HEK293 (cell line): ENCODE data around the gene CABP7.
A peak's percentile ranks its signal among the peaks of the same experiment; 100 is the strongest.

Experiments
- GFI1B ChIP-seq: fragments of 450-650 bp; formaldehyde crosslinking; IDR thresholded peaks from 2 replicates; pipeline ENCODE4 v1.5.1; 2016; ENCODE audit warnings: missing biosample characterization, missing genetic modification characterization
- GLIS2 ChIP-seq: fragments of 450-650 bp; formaldehyde crosslinking; IDR thresholded peaks from 2 replicates; pipeline ENCODE4 v1.5.1; 2016; ENCODE audit warnings: missing biosample characterization, missing genetic modification characterization
- HOXC10 ChIP-seq: sonication (generic); formaldehyde crosslinking; IDR thresholded peaks from 2 replicates; pipeline ENCODE4 v1.8.1; 2023; ENCODE audit warnings: mild to moderate bottlenecking, missing genetic modification reagents
- KLF16 ChIP-seq: fragments of 450-650 bp; formaldehyde crosslinking; IDR thresholded peaks from 2 replicates; pipeline ENCODE4 v1.5.1; 2017; ENCODE audit warnings: missing biosample characterization, missing genetic modification characterization
- SCRT2 ChIP-seq: fragments of 450-650 bp; formaldehyde crosslinking; IDR thresholded peaks from 2 replicates; pipeline ENCODE4 v1.5.1; 2016; ENCODE audit warnings: missing biosample characterization, missing genetic modification characterization
- ZBTB1 ChIP-seq: fragments of 450-650 bp; formaldehyde crosslinking; IDR thresholded peaks from 2 replicates; pipeline ENCODE4 v1.5.1; 2016; ENCODE audit warnings: missing biosample characterization, missing genetic modification characterization
- ZBTB44 ChIP-seq: fragments of 450-650 bp; IDR thresholded peaks from 2 replicates; pipeline ENCODE4 v1.5.1; 2018; ENCODE audit warnings: missing biosample characterization, mild to moderate bottlenecking, missing genetic modification characterization
- ZEB2 ChIP-seq: fragments of 450-650 bp; formaldehyde crosslinking; IDR thresholded peaks from 2 replicates; pipeline ENCODE4 v1.5.1; 2016; ENCODE audit warnings: missing biosample characterization, missing genetic modification characterization
- ZFP3 ChIP-seq: fragments of 450-650 bp; formaldehyde crosslinking; IDR thresholded peaks from 2 replicates; pipeline ENCODE4 v1.5.1; 2016; ENCODE audit warnings: low read depth, missing biosample characterization, missing genetic modification characterization
- ZNF121 ChIP-seq: fragments of 450-650 bp; formaldehyde crosslinking; IDR thresholded peaks from 2 replicates; pipeline ENCODE4 v1.5.1; 2016; ENCODE audit warnings: missing biosample characterization, missing genetic modification characterization
- ZNF169 ChIP-seq: fragments of 450-650 bp; formaldehyde crosslinking; IDR thresholded peaks from 2 replicates; pipeline ENCODE4 v1.5.1; 2016; ENCODE audit warnings: missing biosample characterization, missing genetic modification characterization
- ZNF174 ChIP-seq: fragments of 450-650 bp; formaldehyde crosslinking; IDR thresholded peaks from 2 replicates; pipeline ENCODE4 v1.5.0; 2017; ENCODE audit warnings: missing biosample characterization, mild to moderate bottlenecking, missing genetic modification characterization
- ZNF23 ChIP-seq: fragments of 450-650 bp; formaldehyde crosslinking; IDR thresholded peaks from 2 replicates; pipeline ENCODE4 v1.5.1; 2016; ENCODE audit warnings: missing biosample characterization, missing genetic modification characterization, borderline replicate concordance
- ZNF416 ChIP-seq: fragments of 450-650 bp; formaldehyde crosslinking; IDR thresholded peaks from 2 replicates; pipeline ENCODE4 v1.5.1; 2016; ENCODE audit warnings: missing biosample characterization, missing genetic modification characterization
- ZNF488 ChIP-seq: fragments of 450-650 bp; formaldehyde crosslinking; IDR thresholded peaks from 2 replicates; pipeline ENCODE4 v1.5.1; 2016; ENCODE audit warnings: missing biosample characterization, missing genetic modification characterization
- ZNF501 ChIP-seq: fragments of 450-650 bp; formaldehyde crosslinking; IDR thresholded peaks from 2 replicates; pipeline ENCODE4 v1.5.1; 2016; ENCODE audit warnings: missing biosample characterization, missing genetic modification characterization
- ZNF548 ChIP-seq: fragments of 450-650 bp; formaldehyde crosslinking; IDR thresholded peaks from 2 replicates; pipeline ENCODE4 v1.5.1; 2016; ENCODE audit warnings: missing biosample characterization, missing genetic modification characterization
- ZNF561 ChIP-seq: fragments of 450-650 bp; IDR thresholded peaks from 2 replicates; pipeline ENCODE4 v1.5.1; 2018; ENCODE audit warnings: missing biosample characterization, missing genetic modification characterization, borderline replicate concordance
- ZNF624 ChIP-seq: fragments of 450-650 bp; formaldehyde crosslinking; IDR thresholded peaks from 2 replicates; pipeline ENCODE4 v1.5.1; 2017; ENCODE audit warnings: missing biosample characterization, missing genetic modification characterization
- ZNF768 ChIP-seq: fragments of 450-650 bp; formaldehyde crosslinking; IDR thresholded peaks from 2 replicates; pipeline ENCODE4 v1.5.1; 2018; ENCODE audit warnings: missing biosample characterization, mild to moderate bottlenecking, missing genetic modification characterization
- ZNF777 ChIP-seq: fragments of 450-650 bp; formaldehyde crosslinking; IDR thresholded peaks from 2 replicates; pipeline ENCODE4 v1.5.1; 2017; ENCODE audit warnings: missing biosample characterization, missing genetic modification characterization, borderline replicate concordance
- ZNF792 ChIP-seq: fragments of 450-650 bp; formaldehyde crosslinking; IDR thresholded peaks from 2 replicates; pipeline ENCODE4 v1.5.1; 2016; ENCODE audit warnings: missing biosample characterization, missing genetic modification characterization
- ZSCAN16 ChIP-seq: fragments of 450-650 bp; formaldehyde crosslinking; IDR thresholded peaks from 2 replicates; pipeline ENCODE4 v1.5.1; 2016; ENCODE audit warnings: missing biosample characterization, missing genetic modification characterization
- TF ChIP-seq, protein P1 (sequence below): fragments of 450-650 bp; formaldehyde crosslinking; IDR thresholded peaks from 2 replicates; pipeline ENCODE4 v1.5.1; 2016; ENCODE audit warnings: missing biosample characterization, missing genetic modification characterization, borderline replicate concordance
- TF ChIP-seq, protein P2 (sequence below): fragments of 450-650 bp; formaldehyde crosslinking; IDR thresholded peaks from 2 replicates; pipeline ENCODE4 v1.5.1; 2016; ENCODE audit warnings: missing biosample characterization, missing genetic modification characterization
- TF ChIP-seq, protein P3 (sequence below): fragments of 450-650 bp; formaldehyde crosslinking; IDR thresholded peaks from 2 replicates; pipeline ENCODE4 v1.5.1; 2016; ENCODE audit warnings: missing biosample characterization, missing genetic modification characterization
- TF ChIP-seq, protein P4 (sequence below): fragments of 450-650 bp; formaldehyde crosslinking; IDR thresholded peaks from 2 replicates; pipeline ENCODE4 v1.5.1; 2016; ENCODE audit warnings: missing biosample characterization, missing genetic modification characterization

CABP7 gene

GRCh38 chr22:29766632-29767170 is 46.9 kb downstream of the CABP7 start, which contains the start of gene ZMAT5 (continued):
- TF ChIP-seq, protein P1, sequence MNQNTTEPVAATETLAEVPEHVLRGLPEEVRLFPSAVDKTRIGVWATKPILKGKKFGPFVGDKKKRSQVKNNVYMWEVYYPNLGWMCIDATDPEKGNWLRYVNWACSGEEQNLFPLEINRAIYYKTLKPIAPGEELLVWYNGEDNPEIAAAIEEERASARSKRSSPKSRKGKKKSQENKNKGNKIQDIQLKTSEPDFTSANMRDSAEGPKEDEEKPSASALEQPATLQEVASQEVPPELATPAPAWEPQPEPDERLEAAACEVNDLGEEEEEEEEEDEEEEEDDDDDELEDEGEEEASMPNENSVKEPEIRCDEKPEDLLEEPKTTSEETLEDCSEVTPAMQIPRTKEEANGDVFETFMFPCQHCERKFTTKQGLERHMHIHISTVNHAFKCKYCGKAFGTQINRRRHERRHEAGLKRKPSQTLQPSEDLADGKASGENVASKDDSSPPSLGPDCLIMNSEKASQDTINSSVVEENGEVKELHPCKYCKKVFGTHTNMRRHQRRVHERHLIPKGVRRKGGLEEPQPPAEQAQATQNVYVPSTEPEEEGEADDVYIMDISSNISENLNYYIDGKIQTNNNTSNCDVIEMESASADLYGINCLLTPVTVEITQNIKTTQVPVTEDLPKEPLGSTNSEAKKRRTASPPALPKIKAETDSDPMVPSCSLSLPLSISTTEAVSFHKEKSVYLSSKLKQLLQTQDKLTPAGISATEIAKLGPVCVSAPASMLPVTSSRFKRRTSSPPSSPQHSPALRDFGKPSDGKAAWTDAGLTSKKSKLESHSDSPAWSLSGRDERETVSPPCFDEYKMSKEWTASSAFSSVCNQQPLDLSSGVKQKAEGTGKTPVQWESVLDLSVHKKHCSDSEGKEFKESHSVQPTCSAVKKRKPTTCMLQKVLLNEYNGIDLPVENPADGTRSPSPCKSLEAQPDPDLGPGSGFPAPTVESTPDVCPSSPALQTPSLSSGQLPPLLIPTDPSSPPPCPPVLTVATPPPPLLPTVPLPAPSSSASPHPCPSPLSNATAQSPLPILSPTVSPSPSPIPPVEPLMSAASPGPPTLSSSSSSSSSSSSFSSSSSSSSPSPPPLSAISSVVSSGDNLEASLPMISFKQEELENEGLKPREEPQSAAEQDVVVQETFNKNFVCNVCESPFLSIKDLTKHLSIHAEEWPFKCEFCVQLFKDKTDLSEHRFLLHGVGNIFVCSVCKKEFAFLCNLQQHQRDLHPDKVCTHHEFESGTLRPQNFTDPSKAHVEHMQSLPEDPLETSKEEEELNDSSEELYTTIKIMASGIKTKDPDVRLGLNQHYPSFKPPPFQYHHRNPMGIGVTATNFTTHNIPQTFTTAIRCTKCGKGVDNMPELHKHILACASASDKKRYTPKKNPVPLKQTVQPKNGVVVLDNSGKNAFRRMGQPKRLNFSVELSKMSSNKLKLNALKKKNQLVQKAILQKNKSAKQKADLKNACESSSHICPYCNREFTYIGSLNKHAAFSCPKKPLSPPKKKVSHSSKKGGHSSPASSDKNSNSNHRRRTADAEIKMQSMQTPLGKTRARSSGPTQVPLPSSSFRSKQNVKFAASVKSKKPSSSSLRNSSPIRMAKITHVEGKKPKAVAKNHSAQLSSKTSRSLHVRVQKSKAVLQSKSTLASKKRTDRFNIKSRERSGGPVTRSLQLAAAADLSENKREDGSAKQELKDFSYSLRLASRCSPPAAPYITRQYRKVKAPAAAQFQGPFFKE (tag by site-specific recombination) = no peak
- TF ChIP-seq GLIS2 (tag by site-specific recombination) (no peak), ZNF768 (no peak), ZNF169 (tag by site-specific recombination) (no peak), KLF16 (tag by site-specific recombination) (no peak), ZNF174 (tag by site-specific recombination) (no peak), ZSCAN16 (tag by site-specific recombination) (no peak), ZBTB1 (no peak), ZNF416 (tag by site-specific recombination) (no peak), GFI1B (tag by site-specific recombination) (no peak), ZNF488 (tag by site-specific recombination) (no peak), ZBTB44 (tag by site-specific recombination) (no peak), ZNF624 (tag by site-specific recombination) (no peak), ZNF548 (tag by site-specific recombination) (no peak), ZNF792 (tag by site-specific recombination) (no peak), ZNF23 (tag by site-specific recombination) (no peak), ZNF501 (tag by site-specific recombination) (no peak), ZNF777 (tag by site-specific recombination) (peak; percentile 79), ZFP3 (tag by site-specific recombination) (no peak), ZNF121 (tag by site-specific recombination) (no peak), ZNF561 (no peak), SCRT2 (tag by site-specific recombination) (peak; percentile 87), HOXC10 (CRISPR knock-in tag) (0 out of 2 replicates have a peak, but pooled peaks have one; percentile 58), ZEB2 (tag by site-specific recombination) (0 out of 2 replicates have a peak, but pooled peaks have one; percentile 52)
- TF ChIP-seq, protein P2, sequence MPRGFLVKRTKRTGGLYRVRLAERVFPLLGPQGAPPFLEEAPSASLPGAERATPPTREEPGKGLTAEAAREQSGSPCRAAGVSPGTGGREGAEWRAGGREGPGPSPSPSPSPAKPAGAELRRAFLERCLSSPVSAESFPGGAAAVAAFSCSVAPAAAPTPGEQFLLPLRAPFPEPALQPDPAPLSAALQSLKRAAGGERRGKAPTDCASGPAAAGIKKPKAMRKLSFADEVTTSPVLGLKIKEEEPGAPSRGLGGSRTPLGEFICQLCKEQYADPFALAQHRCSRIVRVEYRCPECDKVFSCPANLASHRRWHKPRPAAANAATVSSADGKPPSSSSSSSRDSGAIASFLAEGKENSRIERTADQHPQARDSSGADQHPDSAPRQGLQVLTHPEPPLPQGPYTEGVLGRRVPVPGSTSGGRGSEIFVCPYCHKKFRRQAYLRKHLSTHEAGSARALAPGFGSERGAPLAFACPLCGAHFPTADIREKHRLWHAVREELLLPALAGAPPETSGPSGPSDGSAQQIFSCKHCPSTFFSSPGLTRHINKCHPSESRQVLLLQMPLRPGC (tag by site-specific recombination) = peak; percentile 20; the same call in 1 of the 2 replicates
- TF ChIP-seq, protein P3, sequence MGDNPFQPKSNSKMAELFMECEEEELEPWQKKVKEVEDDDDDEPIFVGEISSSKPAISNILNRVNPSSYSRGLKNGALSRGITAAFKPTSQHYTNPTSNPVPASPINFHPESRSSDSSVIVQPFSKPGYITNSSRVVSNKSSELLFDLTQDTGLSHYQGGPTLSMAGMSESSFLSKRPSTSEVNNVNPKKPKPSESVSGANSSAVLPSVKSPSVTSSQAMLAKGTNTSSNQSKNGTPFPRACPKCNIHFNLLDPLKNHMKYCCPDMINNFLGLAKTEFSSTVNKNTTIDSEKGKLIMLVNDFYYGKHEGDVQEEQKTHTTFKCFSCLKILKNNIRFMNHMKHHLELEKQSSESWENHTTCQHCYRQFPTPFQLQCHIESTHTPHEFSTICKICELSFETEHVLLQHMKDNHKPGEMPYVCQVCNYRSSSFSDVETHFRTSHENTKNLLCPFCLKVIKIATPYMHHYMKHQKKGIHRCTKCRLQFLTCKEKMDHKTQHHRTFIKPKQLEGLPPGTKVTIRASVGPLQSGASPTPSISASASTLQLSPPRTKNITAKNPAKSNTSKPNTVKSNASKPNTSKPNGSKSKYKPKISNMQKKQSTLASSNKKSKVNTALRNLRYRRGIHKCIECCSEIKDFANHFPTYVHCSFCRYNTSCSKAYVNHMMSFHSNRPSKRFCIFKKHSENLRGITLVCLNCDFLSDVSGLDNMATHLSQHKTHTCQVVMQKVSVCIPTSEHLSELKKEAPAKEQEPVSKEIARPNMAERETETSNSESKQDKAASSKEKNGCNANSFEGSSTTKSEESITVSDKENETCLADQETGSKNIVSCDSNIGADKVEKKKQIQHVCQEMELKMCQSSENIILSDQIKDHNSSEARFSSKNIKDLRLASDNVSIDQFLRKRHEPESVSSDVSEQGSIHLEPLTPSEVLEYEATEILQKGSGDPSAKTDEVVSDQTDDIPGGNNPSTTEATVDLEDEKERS (tag by site-specific recombination) = no peak
- TF ChIP-seq, protein P4, sequence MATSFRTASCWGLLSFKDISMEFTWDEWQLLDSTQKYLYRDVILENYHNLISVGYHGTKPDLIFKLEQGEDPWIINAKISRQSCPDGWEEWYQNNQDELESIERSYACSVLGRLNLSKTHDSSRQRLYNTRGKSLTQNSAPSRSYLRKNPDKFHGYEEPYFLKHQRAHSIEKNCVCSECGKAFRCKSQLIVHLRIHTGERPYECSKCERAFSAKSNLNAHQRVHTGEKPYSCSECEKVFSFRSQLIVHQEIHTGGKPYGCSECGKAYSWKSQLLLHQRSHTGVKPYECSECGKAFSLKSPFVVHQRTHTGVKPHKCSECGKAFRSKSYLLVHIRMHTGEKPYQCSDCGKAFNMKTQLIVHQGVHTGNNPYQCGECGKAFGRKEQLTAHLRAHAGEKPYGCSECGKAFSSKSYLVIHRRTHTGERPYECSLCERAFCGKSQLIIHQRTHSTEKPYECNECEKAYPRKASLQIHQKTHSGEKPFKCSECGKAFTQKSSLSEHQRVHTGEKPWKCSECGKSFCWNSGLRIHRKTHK = no peak
